Ovary (tissue), 9 donors: ENCODE data around the gene C2orf81. TPM values are rescaled to one million over a fixed set of nuclear protein-coding genes. Genes with fewer than 3 reads are reported as not detected.
A peak's percentile ranks its signal among the peaks of the same experiment; 100 is the strongest.

Experiments used
- DNase-seq, 5 donors: peaks; one replicate each; pipeline ENCODE4 v3.0.0-alpha.2; 2019 to 2020
- H3K27ac ChIP-seq, 2 donors: fragments of 200-600 bp; one replicate each; pipeline versions ENCODE4 v1.5.1 to v1.8.0; 2019 to 2022
- H3K27me3 ChIP-seq: fragments of 200-600 bp; one replicate; pipeline ENCODE4 v1.8.0; 2022
- H3K36me3 ChIP-seq: fragments of 200-600 bp; sonication (generic); one replicate; pipeline ENCODE4 v1.5.1; 2019
- H3K4me1 ChIP-seq: one replicate; pipeline ENCODE4 v1.8.1; 2013; ENCODE audit warnings: mild to moderate bottlenecking, moderate library complexity; ENCODE audit not compliant: insufficient read depth
- H3K4me3 ChIP-seq: fragments of 200-600 bp; sonication (generic); one replicate; pipeline ENCODE4 v1.5.1; 2017
- H3K9me3 ChIP-seq, 2 donors: fragments of 200-600 bp in 1 of 2; sonication (generic) in 1 of 2; one replicate each; pipeline versions ENCODE4 v1.5.1 to v1.8.1; 2013 to 2019; ENCODE audit warnings: mild to moderate bottlenecking in 1 of 2, moderate library complexity in 1 of 2
- EP300 ChIP-seq: sonication (generic); formaldehyde crosslinking; IDR thresholded peaks from one replicate; pipeline ENCODE4 v1.6.1; 2017; ENCODE audit warnings: antibody characterized with exemption
- POLR2A ChIP-seq: fragments of 450-650 bp; IDR thresholded peaks from one replicate; pipeline ENCODE4 v1.6.1; 2017; ENCODE audit warnings: antibody characterized with exemption, mild to moderate bottlenecking, moderate library complexity
- WGBS, 3 donors: extraction: QIAGEN DNeasy Blood & Tissue Kit in 1 of 3; methylation state at CpG; one replicate each; pipeline versions ENCODE4 v1.1.5 to v1.1.7; 2013 to 2017; 5-methylcytosine and 5-hydroxymethylcytosine counted together
- intact Hi-C, 4 donors: fragments of 100-400 bp; cut with DNase I; formaldehyde crosslinking; loops; one replicate each; pipeline versions ENCODE4 v1.11.0 to v1.15.1; 2022 to 2023
- polyA plus RNA-seq, 2 donors: library from polyadenylated mRNA; stranded (reverse); fragments of 200-250 nt in 1 of 2; fragments of 350-450 nt in 1 of 2; fragmentation: Illumina TruSeq in 1 of 2; extraction: RNeasy Lipid Tissue Mini Kit (QIAGEN cat#74804) in 1 of 2; gene quantifications; one replicate each; pipeline ENCODE4 v1.2.3, GENCODE V29; 2013 to 2014
- total RNA-seq, 7 donors: library from RNA; depleted of rRNA in 2 of 7; stranded (reverse); fragments of >200 nt in 2 of 7; fragmentation: NEBNext Ultra II Directional in 3 of 7; extraction: Animal tissue kit (Norgen Biotek cat#: 25700) in 3 of 7; gene quantifications; one replicate each; pipeline versions ENCODE4 v1.1.0 to v1.2.4, GENCODE V29; 2016 to 2023
- TF ChIP-seq, protein P1 (sequence below), 3 donors: fragments of 450-650 bp in 2 of 3; fragments of 200-600 bp in 1 of 3; IDR thresholded peaks; one replicate each; pipeline versions ENCODE4 v1.5.1 to v1.8.0; 2016 to 2022; ENCODE audit warnings: antibody characterized with exemption in 3 of 3, mild to moderate bottlenecking in 1 of 3
- donor health status: DM: no; HTN: no; CAD: no; lungs with moderate emphysema.
- donor health status: DM: no; HTN: no; CAD: no.
- donor health status: Bipolar disorder and iron deficiency.
- donor health status: DM: yes; HTN: yes; CAD: no.
- donor health status: DM: no; HTN: no; CAD: no.
- donor health status: DM: yes; HTN: yes; CAD: no.

C2orf81 gene
- total and polyA plus RNA-seq, 9 donors = 0.85 to 9.9 (median 4.5) TPM

DNA sequence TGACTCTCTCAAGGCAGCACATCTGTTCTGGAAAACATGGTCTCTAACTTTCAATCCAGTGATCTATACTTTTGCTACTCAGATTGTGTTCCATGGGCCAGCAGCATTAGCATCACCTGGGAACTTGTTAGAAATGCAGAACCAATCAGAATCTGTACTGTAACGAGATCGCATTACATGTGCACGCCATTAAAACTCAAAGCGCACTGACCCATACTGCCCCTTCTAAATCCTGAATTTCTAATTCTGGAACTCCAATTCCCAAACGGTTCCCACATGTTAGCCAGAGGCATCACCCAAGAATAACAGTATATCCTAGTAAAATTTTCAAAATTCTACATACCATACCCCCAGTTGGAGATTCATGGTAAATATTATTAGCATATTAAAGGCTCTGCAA lies 30.8 kb downstream of the C2orf81 start:
- intact Hi-C loops = no loop called here

DNA sequence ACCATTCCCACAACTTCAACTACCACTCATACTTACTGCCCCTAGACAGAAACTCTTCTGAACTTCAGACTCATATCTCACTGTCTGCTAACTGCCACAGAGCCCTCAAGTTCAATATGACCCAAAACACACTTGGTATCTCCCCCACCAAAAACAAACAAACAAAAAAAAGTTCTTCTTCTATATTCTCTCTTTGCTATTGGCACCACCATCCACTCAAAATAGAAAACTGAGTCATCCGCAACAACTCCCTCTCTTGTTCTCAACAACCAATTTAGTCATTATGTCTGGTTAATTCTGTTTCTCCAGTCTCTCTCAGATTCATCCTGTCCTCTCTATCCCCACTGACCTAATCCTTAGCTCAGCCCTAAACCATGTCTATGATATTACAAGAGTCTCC lies 34.1 kb downstream of the C2orf81 start:
- TF ChIP-seq, protein P1, sequence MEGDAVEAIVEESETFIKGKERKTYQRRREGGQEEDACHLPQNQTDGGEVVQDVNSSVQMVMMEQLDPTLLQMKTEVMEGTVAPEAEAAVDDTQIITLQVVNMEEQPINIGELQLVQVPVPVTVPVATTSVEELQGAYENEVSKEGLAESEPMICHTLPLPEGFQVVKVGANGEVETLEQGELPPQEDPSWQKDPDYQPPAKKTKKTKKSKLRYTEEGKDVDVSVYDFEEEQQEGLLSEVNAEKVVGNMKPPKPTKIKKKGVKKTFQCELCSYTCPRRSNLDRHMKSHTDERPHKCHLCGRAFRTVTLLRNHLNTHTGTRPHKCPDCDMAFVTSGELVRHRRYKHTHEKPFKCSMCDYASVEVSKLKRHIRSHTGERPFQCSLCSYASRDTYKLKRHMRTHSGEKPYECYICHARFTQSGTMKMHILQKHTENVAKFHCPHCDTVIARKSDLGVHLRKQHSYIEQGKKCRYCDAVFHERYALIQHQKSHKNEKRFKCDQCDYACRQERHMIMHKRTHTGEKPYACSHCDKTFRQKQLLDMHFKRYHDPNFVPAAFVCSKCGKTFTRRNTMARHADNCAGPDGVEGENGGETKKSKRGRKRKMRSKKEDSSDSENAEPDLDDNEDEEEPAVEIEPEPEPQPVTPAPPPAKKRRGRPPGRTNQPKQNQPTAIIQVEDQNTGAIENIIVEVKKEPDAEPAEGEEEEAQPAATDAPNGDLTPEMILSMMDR (IDR thresholded peaks at IDR 0.05) = no peak
- TF ChIP-seq POLR2A (no peak), EP300 (no peak)
- no peak for DNase-seq
- intact Hi-C loops = no loop called here
- H3K4me1 ChIP-seq = peaks cover 14% of the 10 kb centered on the region
- H3K36me3 ChIP-seq = no peaks in the 10 kb centered on the region
- H3K27ac ChIP-seq = no peak overlapping the region
- no peak overlapping the region for H3K4me3 ChIP-seq
- no peaks in the 10 kb centered on the region for H3K27me3 ChIP-seq
- H3K9me3 ChIP-seq = no peaks in the 10 kb centered on the region
- 75 to 85% (median 78%) methylated on average over 1 of the region's 1 CpG for WGBS, 3 donors

More for the DNA sequence above, 30.8 kb downstream of the C2orf81 start:
- H3K27me3 ChIP-seq = no peaks in the 10 kb centered on the region
- no peak for DNase-seq
- H3K9me3 ChIP-seq = no peaks in the 10 kb centered on the region
- H3K4me1 ChIP-seq = peaks cover 15% of the 10 kb centered on the region
- peak overlapping the region; percentile 89 for H3K4me3 ChIP-seq
- no peaks in the 10 kb centered on the region for H3K36me3 ChIP-seq
- H3K27ac ChIP-seq = no peak overlapping the region
- WGBS, 3 donors = 39 to 44% (median 43%) methylated on average over 5 of the region's 5 CpGs
- TF ChIP-seq, protein P1 (IDR thresholded peaks at IDR 0.05) = no peak
- no peak for TF ChIP-seq EP300
- TF ChIP-seq POLR2A = no peak

DNA sequence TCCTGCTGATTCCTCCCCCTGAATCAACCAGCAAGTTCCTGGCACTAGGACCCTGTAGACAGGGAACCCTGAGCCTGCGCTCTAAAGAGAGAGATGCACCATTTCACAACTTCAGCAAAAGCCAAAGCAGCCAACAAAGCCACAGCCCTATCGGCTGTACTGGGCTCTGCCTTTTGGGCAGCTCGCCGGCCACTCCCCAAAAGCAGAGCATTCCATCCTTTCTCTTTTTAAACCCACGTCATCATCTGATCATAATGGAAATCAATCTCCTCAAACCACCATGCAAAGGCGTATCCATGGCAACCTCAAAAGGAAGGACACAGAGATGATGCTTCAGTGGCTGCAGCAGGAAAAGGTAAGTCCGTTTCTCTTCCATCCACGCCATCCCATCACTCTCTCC lies 36.0 kb downstream of the C2orf81 start:
- H3K27ac ChIP-seq = no peak overlapping the region
- no peak for TF ChIP-seq EP300
- no peak for TF ChIP-seq POLR2A
- TF ChIP-seq, protein P1 (IDR thresholded peaks at IDR 0.05) = no peak
- DNase-seq = no peak
- no peaks in the 10 kb centered on the region for H3K27me3 ChIP-seq
- intact Hi-C loops = no loop called here
- 62 to 75% (median 68%) methylated on average over 8 of the region's 8 CpGs for WGBS, 3 donors
- H3K4me3 ChIP-seq = no peak overlapping the region
- no peaks in the 10 kb centered on the region for H3K9me3 ChIP-seq
- H3K4me1 ChIP-seq = peaks cover 18% of the 10 kb centered on the region
- no peaks in the 10 kb centered on the region for H3K36me3 ChIP-seq

DNA sequence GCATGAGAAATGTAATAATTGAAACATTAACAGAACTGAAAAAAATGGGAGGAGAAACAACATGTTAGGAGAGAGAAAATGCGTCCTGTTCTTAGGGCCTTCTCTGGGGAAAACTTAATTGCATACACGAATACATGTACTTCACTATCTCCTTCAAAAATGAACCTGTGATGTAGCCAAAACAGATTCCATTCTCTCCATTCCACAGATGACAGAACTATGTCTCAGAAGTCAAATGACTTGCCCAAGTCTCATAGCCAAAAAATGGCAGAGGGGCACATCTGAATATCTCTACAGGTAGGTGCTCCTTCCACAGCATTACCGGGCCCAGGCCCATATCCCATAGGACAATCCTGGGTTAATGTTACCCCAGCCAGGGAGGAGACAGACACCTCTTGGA lies 37.4 kb downstream of the C2orf81 start:
- Histone ChIP-seq H3K4me1 (peaks cover 19% of the 10 kb centered on the region), H3K36me3 (no peaks in the 10 kb centered on the region), H3K9me3 (no peaks in the 10 kb centered on the region), H3K4me3 (no peak overlapping the region), H3K27ac (no peak overlapping the region), H3K27me3 (no peaks in the 10 kb centered on the region)
- intact Hi-C loops = no loop called here
- DNase-seq = no peak
- TF ChIP-seq, protein P1 (IDR thresholded peaks at IDR 0.05) = no peak
- no peak for TF ChIP-seq EP300
- WGBS, 3 donors = 36 to 41% (median 38%) methylated on average over 3 of the region's 3 CpGs

DNA sequence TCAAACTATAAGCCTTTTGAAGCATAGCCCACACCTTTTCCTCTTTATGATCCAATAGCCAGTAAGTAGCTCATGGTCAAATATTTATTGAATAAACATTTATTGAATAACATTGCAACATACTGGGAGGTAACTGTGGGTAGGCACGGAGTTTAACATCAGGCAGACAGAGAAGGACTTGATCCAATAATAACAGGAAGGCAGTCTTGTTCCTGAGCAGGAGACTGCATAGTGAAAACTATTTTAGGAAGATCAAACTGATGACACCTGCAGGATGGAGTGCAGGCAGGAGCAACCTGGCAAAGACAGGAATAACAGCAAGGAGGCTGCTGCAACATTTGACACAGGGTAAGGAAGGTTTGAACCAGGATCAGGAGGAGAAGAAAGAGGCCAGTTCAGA lies 38.2 kb downstream of the C2orf81 start:
- H3K4me1 ChIP-seq = peaks cover 16% of the 10 kb centered on the region

More for the DNA sequence above, 38.2 kb downstream of the C2orf81 start:
- DNase-seq = no peak
- intact Hi-C loops = no loop called here
- Histone ChIP-seq H3K9me3 (no peaks in the 10 kb centered on the region), H3K36me3 (no peaks in the 10 kb centered on the region), H3K4me3 (no peak overlapping the region), H3K27ac (no peak overlapping the region), H3K27me3 (no peaks in the 10 kb centered on the region)
- TF ChIP-seq POLR2A (no peak), EP300 (no peak)
- TF ChIP-seq, protein P1 (IDR thresholded peaks at IDR 0.05) = no peak
- 0 to 4% (median 4%) methylated on average over 1 of the region's 1 CpG for WGBS, 3 donors
